Natural killer cell (primary cell): ENCODE data around the gene CCDC60. TPM values are rescaled to one million over a fixed set of nuclear protein-coding genes. Genes with fewer than 3 reads are reported as not detected.

ENCODE experiments used
- ATAC-seq, 3 donors: fragments of 150-1000 bp in 2 of 3; fragments of 200-7000 bp in 1 of 3; cut with Tn5 transposase; 1 replicate in 1 of 3; 2 replicates in 2 of 3; pipeline ENCODE4 v1.10.0; 2021; ENCODE audit warnings: mild to moderate bottlenecking in 2 of 3, moderate library complexity in 2 of 3
- DNase-seq, 2 donors: peaks; one replicate each; pipeline versions ENCODE4 v3.0.0 to v3.0.0-alpha.2; 2013 to 2021; ENCODE audit warnings: mixed read lengths in 1 of 2
- H3K27ac ChIP-seq: one replicate; pipeline ENCODE4 v1.5.1; 2013; ENCODE audit warnings: mild to moderate bottlenecking, low read length
- H3K27me3 ChIP-seq: one replicate; pipeline ENCODE4 v1.6.1; 2013; ENCODE audit warnings: low read length; ENCODE audit not compliant: control insufficient read depth, insufficient read depth
- H3K36me3 ChIP-seq: one replicate; pipeline ENCODE4 v1.6.1; 2013; ENCODE audit warnings: low read length; ENCODE audit not compliant: control insufficient read depth, insufficient read depth
- H3K4me1 ChIP-seq: one replicate; pipeline ENCODE4 v1.6.1; 2013; ENCODE audit warnings: low read length; ENCODE audit not compliant: control insufficient read depth, insufficient read depth
- H3K4me3 ChIP-seq: one replicate; pipeline ENCODE4 v1.5.1; 2013; ENCODE audit warnings: low read length
- H3K9me3 ChIP-seq: one replicate; pipeline ENCODE4 v1.6.1; 2013; ENCODE audit warnings: low read length; ENCODE audit not compliant: control insufficient read depth, insufficient read depth
- H3K27ac Mint-ChIP-seq, 2 donors: one replicate each; pipeline ENCODE4 v1.8.0; 2022; ENCODE audit warnings: mild to moderate bottlenecking in 2 of 2, mixed read lengths in 2 of 2, moderate library complexity in 1 of 2
- H3K27me3 Mint-ChIP-seq, 2 donors: one replicate each; pipeline ENCODE4 v1.8.0; 2022; ENCODE audit warnings: low read depth in 2 of 2, mixed read lengths in 2 of 2
- H3K36me3 Mint-ChIP-seq: one replicate; pipeline ENCODE4 v1.8.0; 2022; ENCODE audit warnings: mixed read lengths
- H3K4me1 Mint-ChIP-seq, 2 donors: one replicate each; pipeline ENCODE4 v1.8.0; 2022; ENCODE audit warnings: mixed read lengths in 2 of 2
- H3K4me3 Mint-ChIP-seq: one replicate; pipeline ENCODE4 v1.8.0; 2022; ENCODE audit warnings: mild to moderate bottlenecking, moderate library complexity, mixed read lengths
- H3K9me3 Mint-ChIP-seq, 2 donors: one replicate each; pipeline ENCODE4 v1.8.0; 2022; ENCODE audit warnings: mixed read lengths in 2 of 2
- CTCF ChIP-seq: fragments of 200-600 bp; IDR thresholded peaks from one replicate; pipeline ENCODE4 v1.8.0; 2022; ENCODE audit warnings: antibody characterized with exemption
- WGBS: methylation state at CpG from one replicate; pipeline ENCODE4 v1.1.7; 2013; ENCODE audit warnings: missing lambda C conversion rate; ENCODE audit not compliant: insufficient coverage; 5-methylcytosine and 5-hydroxymethylcytosine counted together
- intact Hi-C: fragments of 100-400 bp; cut with micrococcal nuclease; formaldehyde crosslinking; loops from one replicate; pipeline ENCODE4 v1.14.2; 2022
- total RNA-seq, 4 donors: library from RNA; stranded (reverse); fragments of 120-200 nt in 1 of 4; gene quantifications; one replicate each; pipeline versions ENCODE4 v1.2.3 to v1.2.4, GENCODE V29; 2013 to 2022

Gene CCDC60
- total RNA-seq, 3 donors from 2014 or later (not counting 1 experiment from before 2014, with no cell fraction given): not detected

GRCh38 chr12:119302451-119303080 is 32.0 kb upstream of the CCDC60 start:
- DNase-seq: no peak
- H3K4me1 Mint-ChIP-seq: no peaks in the 10 kb centered on the region
- no peak overlapping the region for H3K27ac Mint-ChIP-seq
- H3K4me3 Mint-ChIP-seq: no peak overlapping the region
- Histone ChIP-seq H3K36me3 (no peaks in the 10 kb centered on the region), H3K27me3 (no peaks in the 10 kb centered on the region), H3K9me3 (no peaks in the 10 kb centered on the region), H3K4me1 (no peaks in the 10 kb centered on the region), H3K27ac (no peak overlapping the region), H3K4me3 (no peak overlapping the region)
- 73% methylated on average over 7 of the region's 7 CpGs for WGBS
- no peak for TF ChIP-seq CTCF
- H3K9me3 Mint-ChIP-seq: no peaks in the 10 kb centered on the region
- no peaks in the 10 kb centered on the region for H3K36me3 Mint-ChIP-seq
- ATAC-seq: no peak
- intact Hi-C loops: no loop called here
- H3K27me3 Mint-ChIP-seq: peaks cover 6 to 12% of the 10 kb centered on the region in 2 donors

GRCh38 chr12:119306593-119306992 is 27.9 kb upstream of the CCDC60 start:
- Mint-ChIP-seq H3K4me1 (no peaks in the 10 kb centered on the region), H3K36me3 (no peaks in the 10 kb centered on the region), H3K9me3 (no peaks in the 10 kb centered on the region), H3K4me3 (no peak overlapping the region), H3K27ac (no peak overlapping the region), H3K27me3 (peaks cover 6 to 13% of the 10 kb centered on the region in 2 donors)
- H3K9me3 ChIP-seq: no peaks in the 10 kb centered on the region
- DNase-seq (no peak), ATAC-seq (no peak)
- TF ChIP-seq CTCF: no peak
- no peak overlapping the region for H3K27ac ChIP-seq
- no peak overlapping the region for H3K4me3 ChIP-seq
- no peaks in the 10 kb centered on the region for H3K27me3 ChIP-seq
- H3K36me3 ChIP-seq: no peaks in the 10 kb centered on the region
- intact Hi-C loops: no loop called here
- 81% methylated on average over 3 of the region's 6 CpGs for WGBS
- H3K4me1 ChIP-seq: no peaks in the 10 kb centered on the region

- no peak overlapping the region for H3K4me3 ChIP-seq
- no peaks in the 10 kb centered on the region for H3K9me3 Mint-ChIP-seq
- no peak overlapping the region for H3K27ac ChIP-seq
- no peak for ATAC-seq
- DNase-seq: no peak
- no peaks in the 10 kb centered on the region for H3K4me1 Mint-ChIP-seq
- intact Hi-C loops: no loop called here
- no peaks in the 10 kb centered on the region for H3K27me3 ChIP-seq
- TF ChIP-seq CTCF: no peak
- no peak overlapping the region for H3K27ac Mint-ChIP-seq
- H3K4me1 ChIP-seq: no peaks in the 10 kb centered on the region
- peaks cover 6 to 13% of the 10 kb centered on the region in 2 donors for H3K27me3 Mint-ChIP-seq
- no peak overlapping the region for H3K4me3 Mint-ChIP-seq
- H3K9me3 ChIP-seq: no peaks in the 10 kb centered on the region
- WGBS: 80% methylated on average over 2 of the region's 2 CpGs
- no peaks in the 10 kb centered on the region for H3K36me3 ChIP-seq
- H3K36me3 Mint-ChIP-seq: no peaks in the 10 kb centered on the region
Measured at GRCh38 chr12:119307747-119308146, 26.8 kb upstream of the CCDC60 start.
